GM13976 (cell line): ENCODE results near the gene MYH7.
A peak's percentile ranks its signal among the peaks of the same experiment; 100 is the strongest.

Experiments used
- DNase-seq: peaks from one replicate; pipeline ENCODE4 v3.0.0; 2012; ENCODE audit warnings: low spot score
- in situ Hi-C: fragments of 300-500 bp; cut with MboI; formaldehyde crosslinking; loops from one replicate; pipeline ENCODE4 v1.12.0; 2022; ENCODE audit warnings: low sequenced_read_pairs, mixed read lengths, inconsistent platforms; ENCODE audit not compliant: unreplicated experiment
- TF ChIP-seq, protein P1 (sequence below): IDR thresholded peaks from 2 replicates; pipeline ENCODE4 v1.5.1; 2012; ENCODE audit warnings: borderline replicate concordance, mild to moderate bottlenecking; ENCODE audit not compliant: insufficient read depth; ENCODE audit errors: extremely low read depth, missing control alignments, control extremely low read depth

MYH7 gene

DNA sequence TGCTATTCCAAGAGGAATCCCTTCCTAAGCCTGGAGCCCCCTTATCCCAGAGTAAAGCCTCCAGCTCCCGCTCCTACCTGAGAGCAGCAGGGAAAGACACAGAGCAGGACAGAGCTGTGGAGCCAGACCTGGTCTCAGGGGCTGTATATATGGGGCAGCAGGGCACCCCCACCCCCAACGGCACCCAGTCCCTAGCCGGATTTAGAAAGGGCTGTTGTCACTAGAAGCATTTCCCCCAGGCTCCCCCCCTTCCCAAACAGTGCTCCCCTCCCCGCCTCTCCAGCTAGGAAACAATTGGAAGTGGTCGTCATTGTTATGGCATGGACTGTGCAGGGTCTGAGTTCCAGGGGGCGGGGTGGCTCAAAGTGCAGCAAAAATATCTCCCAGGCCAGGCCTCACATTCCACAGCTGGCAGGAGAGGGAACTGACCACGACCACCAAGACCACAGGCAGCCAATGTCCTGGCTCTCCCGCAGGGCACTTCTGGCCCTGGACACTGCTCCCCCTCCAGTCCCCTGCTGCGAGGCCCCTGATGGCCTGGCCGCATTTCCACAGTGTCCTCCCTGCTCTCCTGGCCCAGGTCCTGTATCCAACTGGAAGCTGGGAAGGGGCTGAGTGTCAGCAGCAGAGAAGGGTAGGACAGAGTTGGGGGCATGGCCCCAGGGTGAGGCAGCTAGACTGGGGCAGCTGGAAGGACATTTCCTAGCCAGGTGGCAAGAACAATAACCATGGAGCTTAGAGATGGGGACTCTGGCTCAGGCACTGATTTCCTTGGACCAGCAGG is at the start of gene MYH7:
MYH7 (minus strand) TSS at position 118 of the 784 bp plus-strand sequence. CDS start 1,928 bp downstream, outside the sequence.
- in situ Hi-C loops = no loop called here
- TF ChIP-seq, protein P1, sequence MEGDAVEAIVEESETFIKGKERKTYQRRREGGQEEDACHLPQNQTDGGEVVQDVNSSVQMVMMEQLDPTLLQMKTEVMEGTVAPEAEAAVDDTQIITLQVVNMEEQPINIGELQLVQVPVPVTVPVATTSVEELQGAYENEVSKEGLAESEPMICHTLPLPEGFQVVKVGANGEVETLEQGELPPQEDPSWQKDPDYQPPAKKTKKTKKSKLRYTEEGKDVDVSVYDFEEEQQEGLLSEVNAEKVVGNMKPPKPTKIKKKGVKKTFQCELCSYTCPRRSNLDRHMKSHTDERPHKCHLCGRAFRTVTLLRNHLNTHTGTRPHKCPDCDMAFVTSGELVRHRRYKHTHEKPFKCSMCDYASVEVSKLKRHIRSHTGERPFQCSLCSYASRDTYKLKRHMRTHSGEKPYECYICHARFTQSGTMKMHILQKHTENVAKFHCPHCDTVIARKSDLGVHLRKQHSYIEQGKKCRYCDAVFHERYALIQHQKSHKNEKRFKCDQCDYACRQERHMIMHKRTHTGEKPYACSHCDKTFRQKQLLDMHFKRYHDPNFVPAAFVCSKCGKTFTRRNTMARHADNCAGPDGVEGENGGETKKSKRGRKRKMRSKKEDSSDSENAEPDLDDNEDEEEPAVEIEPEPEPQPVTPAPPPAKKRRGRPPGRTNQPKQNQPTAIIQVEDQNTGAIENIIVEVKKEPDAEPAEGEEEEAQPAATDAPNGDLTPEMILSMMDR = no peak
- DNase-seq = no peak

DNA sequence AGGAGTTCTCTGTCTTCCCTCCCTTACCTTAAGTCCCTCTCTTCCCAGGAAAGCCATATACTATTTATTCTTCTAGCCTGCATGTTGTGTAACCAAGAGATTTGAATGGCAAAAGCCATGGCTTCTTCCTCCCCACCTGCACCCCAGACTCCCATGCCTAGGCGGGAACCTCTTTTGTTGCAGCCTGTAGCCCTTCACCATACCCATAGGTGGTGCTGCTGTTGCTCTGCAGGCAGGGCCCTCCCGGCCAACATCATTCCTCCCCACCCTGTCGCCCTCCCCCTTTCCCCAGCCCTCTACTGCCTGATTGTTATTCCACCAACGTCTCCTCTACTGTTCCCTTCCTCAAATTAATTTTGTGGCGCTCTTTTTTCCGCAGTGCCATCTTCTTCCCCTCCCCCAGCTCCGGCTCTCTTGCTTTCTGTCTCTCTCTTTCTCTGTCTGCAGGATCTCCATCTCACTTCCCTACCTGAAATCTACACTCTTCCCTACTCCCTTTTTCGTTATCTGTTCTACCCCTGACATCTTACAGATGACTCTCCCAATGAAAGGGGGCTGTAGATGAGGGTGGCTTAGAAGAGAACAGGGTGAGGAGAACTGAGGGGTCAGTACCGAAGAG is 47.9 kb upstream of the MYH7 start:
- TF ChIP-seq, protein P1 = peak; percentile 20
- DNase-seq = peak; percentile 47
- in situ Hi-C loops = loop anchor here (10.0 kb wide), 1 partner anchor 61 kb away; no protein-coding TSS in a partner anchor

DNA sequence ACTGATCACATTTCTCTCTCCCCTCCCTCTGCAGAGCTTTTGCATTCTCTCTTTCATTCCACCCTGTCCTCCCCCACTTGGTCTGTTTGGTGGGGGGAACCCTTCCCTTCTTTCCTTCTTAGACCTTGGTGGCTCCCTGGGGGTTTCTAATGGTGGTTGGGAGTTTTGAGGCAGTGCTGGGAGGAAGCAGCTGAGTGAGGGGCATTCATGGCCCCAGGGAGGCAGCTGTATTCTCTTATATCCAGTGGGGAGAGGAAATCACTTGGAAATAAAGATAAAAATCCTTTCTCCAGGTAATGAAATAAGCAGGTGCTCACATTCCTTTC is 47.3 kb upstream of the MYH7 start:
- TF ChIP-seq, protein P1 = no peak
- in situ Hi-C loops = loop anchor here (10.0 kb wide), 1 partner anchor 62 kb away; no protein-coding TSS in a partner anchor
- DNase-seq = no peak

DNA sequence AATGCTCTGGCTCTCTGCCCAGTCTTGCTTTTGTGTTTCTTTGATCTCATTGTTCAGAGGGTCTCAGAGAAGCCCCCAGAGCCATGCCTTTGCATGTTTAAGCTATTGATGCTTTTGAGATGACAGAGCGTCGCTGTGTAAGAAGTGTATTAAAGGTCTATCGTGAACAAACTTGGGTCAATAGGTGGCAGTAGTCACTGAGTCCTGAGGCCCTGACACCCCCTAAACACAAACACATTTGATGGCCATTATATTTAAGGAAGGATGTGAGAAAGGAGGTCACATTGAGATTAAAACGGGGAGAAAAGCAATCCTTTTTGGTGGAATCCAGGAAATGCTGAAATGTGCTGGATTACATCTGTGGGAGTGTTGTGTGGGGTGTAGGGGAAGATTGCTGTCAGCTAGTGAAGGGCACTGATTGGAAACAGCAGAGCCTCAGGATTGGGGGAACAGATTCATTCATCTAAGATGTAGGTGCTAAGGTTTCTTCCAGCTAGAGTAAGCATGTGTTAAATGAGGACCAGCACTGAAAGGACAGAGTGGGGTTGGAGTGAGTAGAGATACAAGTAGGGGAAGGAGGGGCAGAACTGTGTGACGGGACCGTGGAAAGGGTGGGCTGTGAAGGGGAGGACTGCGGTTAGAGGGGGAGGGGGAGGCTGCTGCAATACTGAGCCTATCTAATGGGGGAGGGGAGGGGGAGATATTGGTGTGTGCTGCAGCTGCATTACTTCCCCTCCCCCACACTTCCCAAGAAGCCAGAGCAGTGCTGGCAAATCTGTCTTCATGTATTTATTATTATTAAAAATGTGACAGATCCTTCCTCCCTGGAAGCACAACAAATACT is 46.7 kb upstream of the MYH7 start:
- no peak for DNase-seq
- TF ChIP-seq, protein P1 = no peak
- in situ Hi-C loops = loop anchor here (10.0 kb wide), 1 partner anchor 63 kb away; no protein-coding TSS in a partner anchor

DNA sequence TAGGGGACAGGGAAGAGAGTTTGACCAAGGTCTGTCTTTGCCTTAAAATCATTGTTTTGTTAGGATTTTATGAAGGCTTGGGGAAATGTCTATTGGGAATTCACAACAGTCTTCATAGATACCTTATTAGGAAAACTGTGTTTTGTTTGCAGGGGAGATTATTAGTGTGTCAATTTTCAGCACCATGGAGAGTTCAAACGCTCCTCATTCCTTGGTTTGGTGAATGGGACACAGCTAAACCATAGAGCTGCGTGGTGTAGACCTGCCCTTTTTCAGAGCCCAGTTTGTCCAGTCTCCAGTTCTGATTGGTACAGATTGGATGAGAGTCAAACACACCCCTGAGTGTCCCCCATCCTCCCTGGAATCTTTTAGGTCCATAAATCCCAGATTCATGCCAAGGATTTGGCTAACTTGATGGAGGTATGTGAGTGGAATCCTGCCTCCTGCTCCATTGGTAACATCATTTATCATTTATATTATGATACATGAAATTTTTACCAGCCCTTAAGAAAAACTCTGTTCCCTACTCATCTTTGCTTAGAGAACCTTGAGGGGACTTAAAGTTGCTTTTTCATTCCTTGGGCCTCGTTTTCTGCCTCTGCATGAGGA is 46.0 kb upstream of the MYH7 start:
- in situ Hi-C loops = loop anchor here (10.0 kb wide), 1 partner anchor 63 kb away; no protein-coding TSS in a partner anchor
- TF ChIP-seq, protein P1 = no peak

DNA sequence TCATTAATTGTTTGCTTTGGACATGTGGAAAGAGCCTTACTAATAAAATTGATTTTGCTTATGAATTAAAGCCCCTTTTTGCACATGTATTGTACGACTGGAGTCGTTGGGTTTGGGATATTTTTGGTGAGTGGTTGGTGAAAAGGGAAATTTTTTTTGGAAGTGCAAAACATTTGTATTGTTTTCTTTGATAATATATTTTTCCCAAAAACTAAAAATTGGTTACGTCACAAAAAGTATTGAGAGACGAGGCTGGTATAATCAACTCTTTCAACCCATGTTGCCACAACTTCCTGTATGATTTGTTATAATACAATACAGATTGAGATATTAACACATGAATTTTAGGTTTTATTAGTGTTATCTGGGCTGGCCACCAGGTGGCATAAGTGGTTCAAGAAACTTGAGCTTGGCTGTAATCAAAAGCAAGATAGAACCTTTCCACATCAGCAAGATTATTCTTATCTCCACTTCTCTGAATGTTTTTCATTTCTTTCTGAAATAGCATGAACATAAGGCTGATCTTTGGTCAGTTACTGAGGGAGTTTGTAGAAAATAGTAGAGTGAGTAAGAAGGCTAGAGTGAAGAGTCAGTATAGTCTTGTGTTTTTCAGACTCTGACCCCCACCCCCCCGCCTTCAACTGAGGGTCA is 42.8 kb upstream of the MYH7 start:
- TF ChIP-seq, protein P1 = peak; percentile 12
- in situ Hi-C loops = no loop called here
- DNase-seq = peak; percentile 52

More for the DNA sequence above, 46.0 kb upstream of the MYH7 start:
- no peak for DNase-seq
